HCT116 (cell line): ENCODE results near the gene SON.

Experiments
- CTCF ChIP-seq, 3 experiments: fragments of 200-600 bp in 1 of 3; sonication (generic) in 1 of 3; IDR thresholded peaks in 2 of 3; conservative IDR thresholded peaks in 1 of 3; 2 replicates each; pipeline ENCODE4 v1.5.1; 2012 to 2017; ENCODE audit warnings: low read depth in 2 of 3, low read length in 2 of 3, antibody characterized with exemption in 1 of 3, borderline replicate concordance in 1 of 3, control low read depth in 1 of 3, mild to moderate bottlenecking in 1 of 3, mixed read lengths in 1 of 3, mixed run types in 1 of 3, moderate library complexity in 1 of 3; ENCODE audit not compliant: insufficient read depth in 1 of 3
- POLR2A ChIP-seq: IDR thresholded peaks from 2 replicates; pipeline ENCODE4 v1.7.0; 2011; ENCODE audit warnings: borderline replicate concordance; ENCODE audit not compliant: insufficient read depth, insufficient read length; ENCODE audit errors: extremely low read depth
- REST ChIP-seq: IDR thresholded peaks from 2 replicates; pipeline ENCODE4 v1.6.1; 2012; ENCODE audit warnings: low read depth
- TCF7L2 ChIP-seq: IDR thresholded peaks from 2 replicates; pipeline ENCODE4 v1.7.0; 2011; ENCODE audit warnings: borderline replicate concordance, inconsistent platforms; ENCODE audit not compliant: insufficient read depth, insufficient read length; ENCODE audit errors: extremely low read depth
- YY1 ChIP-seq: IDR thresholded peaks from 2 replicates; pipeline ENCODE4 v1.6.1; 2011; ENCODE audit warnings: low read length, low read depth, moderate library complexity, mild to moderate bottlenecking; ENCODE audit not compliant: insufficient replicate concordance; ENCODE audit errors: extremely low read depth
- TF ChIP-seq, protein P1 (sequence below): IDR thresholded peaks from 2 replicates; pipeline ENCODE4 v1.6.1; 2012

DNA sequence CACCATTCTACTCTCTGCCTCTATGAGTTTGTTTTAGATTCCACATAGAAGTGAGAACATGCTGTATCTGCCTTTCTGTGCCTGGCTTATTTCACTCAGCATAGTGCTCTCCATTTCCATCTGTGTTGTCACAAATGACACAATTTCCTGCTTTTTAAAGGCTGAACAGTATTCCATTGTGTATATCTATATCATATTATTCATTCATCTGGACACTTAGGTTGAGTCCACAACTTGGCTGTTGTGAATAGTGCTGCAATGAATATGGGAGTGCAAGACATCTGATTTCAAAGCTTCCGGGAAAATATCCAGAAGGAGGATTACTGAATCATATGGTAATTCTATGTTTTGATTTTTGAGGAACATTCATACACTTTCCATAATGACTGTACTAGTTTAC lies 65.7 kb downstream of the SON start:
- no peak for TF ChIP-seq TCF7L2
- no peak for TF ChIP-seq CTCF (IDR thresholded peaks at IDR 0.05 in 2 of 3, conservative IDR thresholded peaks at IDR 0.05 in 1 of 3; ENCODE audit: borderline replicate concordance in 1 of 3, insufficient read depth in 1 of 3, low read depth in 2 of 3, low read length in 2 of 3)
- TF ChIP-seq YY1 = no peak
- TF ChIP-seq POLR2A = no peak
- no peak for TF ChIP-seq REST
- TF ChIP-seq, protein P1, sequence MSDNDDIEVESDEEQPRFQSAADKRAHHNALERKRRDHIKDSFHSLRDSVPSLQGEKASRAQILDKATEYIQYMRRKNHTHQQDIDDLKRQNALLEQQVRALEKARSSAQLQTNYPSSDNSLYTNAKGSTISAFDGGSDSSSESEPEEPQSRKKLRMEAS = no peak
